Osteoblast (primary cell): Measurements from ENCODE around the gene NLN. TPM values are rescaled to one million over a fixed set of nuclear protein-coding genes. Genes with fewer than 3 reads are reported as not detected.
"Not testable (repeated sequence)": the region's sequence is repeated elsewhere in the genome, so short reads cannot be mapped to it uniquely, and the experiment has no call there.

Experiments used
- DNase-seq: peaks from one replicate; pipeline ENCODE4 v3.0.0; 2011; ENCODE audit warnings: low spot score, mixed read lengths; ENCODE audit not compliant: insufficient read length; ENCODE audit errors: missing footprints
- H2AFZ ChIP-seq: 2 replicates; pipeline ENCODE4 v1.6.0; 2011; ENCODE audit warnings: mild to moderate bottlenecking, low read length
- H3K27ac ChIP-seq: 2 replicates; pipeline ENCODE4 v1.5.1; 2011; ENCODE audit warnings: mild to moderate bottlenecking, low read depth, low read length, moderate library complexity
- H3K27me3 ChIP-seq: 2 replicates; pipeline ENCODE4 v1.6.0; 2012; ENCODE audit warnings: mild to moderate bottlenecking, control low read depth, inconsistent platforms, low read length, moderate library complexity; ENCODE audit not compliant: insufficient read depth
- H3K36me3 ChIP-seq: 2 replicates; pipeline ENCODE4 v1.5.1; 2011; ENCODE audit warnings: mild to moderate bottlenecking, low read length, control low read depth, moderate library complexity; ENCODE audit not compliant: insufficient read depth
- H3K4me1 ChIP-seq: 2 replicates; pipeline ENCODE4 v1.5.1; 2011; ENCODE audit warnings: mild to moderate bottlenecking, low read length, control low read depth, moderate library complexity; ENCODE audit not compliant: insufficient read depth
- H3K4me2 ChIP-seq: 2 replicates; pipeline ENCODE4 v1.6.0; 2011; ENCODE audit warnings: mild to moderate bottlenecking, low read length; ENCODE audit not compliant: insufficient read depth
- H3K4me3 ChIP-seq: fragments of 200-600 bp; sonication (generic); 3 replicates; pipeline ENCODE4 v1.5.1; 2012; ENCODE audit warnings: mild to moderate bottlenecking, low read length, inconsistent platforms; ENCODE audit not compliant: insufficient read depth
- H3K79me2 ChIP-seq: 2 replicates; pipeline ENCODE4 v1.6.0; 2012; ENCODE audit warnings: mild to moderate bottlenecking, low read length, control low read depth, inconsistent platforms; ENCODE audit not compliant: insufficient read depth
- H3K9me3 ChIP-seq: 2 replicates; pipeline ENCODE4 v1.5.1; 2011; ENCODE audit warnings: low read depth, low read length, control low read depth
- H4K20me1 ChIP-seq: 2 replicates; pipeline ENCODE4 v1.6.0; 2012; ENCODE audit warnings: mild to moderate bottlenecking, low read length, control low read depth; ENCODE audit not compliant: insufficient read depth
- CTCF ChIP-seq: IDR thresholded peaks from 2 replicates; pipeline ENCODE4 v1.5.1; 2011; ENCODE audit warnings: mild to moderate bottlenecking, low read depth, low read length, moderate library complexity; ENCODE audit errors: extremely low read depth
- total RNA-seq: library from RNA; depleted of rRNA; stranded (reverse); fragments of >200 nt; gene quantifications from 2 replicates; pipeline ENCODE4 v1.2.3, GENCODE V29; 2012

The NLN gene
- total RNA-seq, 1 donor: 35.5 TPM

GRCh38 chr5:65776441-65777141 lies 54.6 kb downstream of the NLN start:
- no peaks in the 10 kb centered on the region for H4K20me1 ChIP-seq
- peaks cover 24% of the 10 kb centered on the region for H3K4me1 ChIP-seq
- TF ChIP-seq CTCF: no peak
- H3K9me3 ChIP-seq: no peaks in the 10 kb centered on the region
- H3K4me3 ChIP-seq: no peak overlapping the region
- no peak overlapping the region for H2AFZ ChIP-seq
- peak; percentile 65 for DNase-seq
- no peaks in the 10 kb centered on the region for H3K27me3 ChIP-seq
- peaks cover 3% of the 10 kb centered on the region for H3K79me2 ChIP-seq
- H3K27ac ChIP-seq: no peak overlapping the region
- H3K4me2 ChIP-seq: peak overlapping the region; percentile 6
- H3K36me3 ChIP-seq: peaks cover under 1% of the 10 kb centered on the region

DNA sequence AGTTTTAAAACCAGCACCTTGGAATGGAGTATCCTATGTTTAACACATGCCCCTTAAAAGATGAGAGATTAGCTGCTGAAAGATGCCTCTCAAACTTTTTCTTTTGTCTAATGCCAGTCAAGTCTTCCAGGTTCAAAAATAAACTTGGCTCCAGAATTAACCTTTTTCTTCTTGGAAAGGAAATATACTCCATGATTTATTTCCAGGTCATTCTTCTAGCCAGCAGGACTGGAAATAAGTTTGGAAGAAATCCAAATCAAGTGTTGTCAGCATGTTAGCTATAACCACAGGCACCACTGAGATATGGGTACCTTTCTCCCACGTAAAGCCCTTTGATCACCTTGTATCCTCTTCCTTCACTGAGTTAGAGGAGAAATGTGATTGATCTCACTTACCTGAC lies 56.1 kb downstream of the NLN start:
- H3K4me1 ChIP-seq: peaks cover 24% of the 10 kb centered on the region
- H3K36me3 ChIP-seq: peaks cover 6% of the 10 kb centered on the region
- no peak overlapping the region for H3K4me2 ChIP-seq
- no peak overlapping the region for H3K4me3 ChIP-seq
- DNase-seq: no peak
- H3K27me3 ChIP-seq: no peaks in the 10 kb centered on the region
- no peaks in the 10 kb centered on the region for H3K9me3 ChIP-seq
- no peak overlapping the region for H3K27ac ChIP-seq
- TF ChIP-seq CTCF: no peak
- no peak overlapping the region for H2AFZ ChIP-seq
- no peaks in the 10 kb centered on the region for H4K20me1 ChIP-seq
- peaks cover 3% of the 10 kb centered on the region for H3K79me2 ChIP-seq

GRCh38 chr5:65779643-65780042 lies 57.6 kb downstream of the NLN start:
- no peak overlapping the region for H3K4me3 ChIP-seq
- no peak for TF ChIP-seq CTCF
- H3K27me3 ChIP-seq: no peaks in the 10 kb centered on the region
- H3K4me2 ChIP-seq: no peak overlapping the region
- no peaks in the 10 kb centered on the region for H3K9me3 ChIP-seq
- no peaks in the 10 kb centered on the region for H4K20me1 ChIP-seq
- H3K36me3 ChIP-seq: peaks cover 6% of the 10 kb centered on the region
- H2AFZ ChIP-seq: no peak overlapping the region
- H3K4me1 ChIP-seq: peaks cover 17% of the 10 kb centered on the region
- H3K27ac ChIP-seq: no peak overlapping the region
- peaks cover 3% of the 10 kb centered on the region for H3K79me2 ChIP-seq
- DNase-seq: no peak

DNA sequence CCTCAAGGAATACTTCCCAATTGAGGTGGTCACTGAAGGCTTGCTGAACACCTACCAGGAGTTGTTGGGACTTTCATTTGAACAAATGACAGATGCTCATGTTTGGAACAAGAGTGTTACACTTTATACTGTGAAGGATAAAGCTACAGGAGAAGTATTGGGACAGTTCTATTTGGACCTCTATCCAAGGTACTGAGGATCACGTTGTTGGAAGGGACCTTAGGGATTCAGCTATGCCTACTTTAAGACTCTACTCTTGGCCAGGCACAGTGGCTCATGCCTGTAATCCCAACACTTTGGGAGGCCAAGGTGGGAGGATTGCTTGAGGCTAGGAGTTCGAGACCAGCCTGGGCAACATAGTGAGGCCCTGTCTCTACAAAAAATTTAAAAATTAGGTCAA lies 66.3 kb downstream of the NLN start:
- not testable (repeated sequence) for DNase-seq, H2AFZ ChIP-seq, H3K27me3 ChIP-seq, H3K27ac ChIP-seq, H3K4me2 ChIP-seq, H4K20me1 ChIP-seq, H3K4me3 ChIP-seq, H3K4me1 ChIP-seq, H3K9me3 ChIP-seq, H3K79me2 ChIP-seq
- H3K36me3 ChIP-seq: peaks cover 29% of the 10 kb centered on the region
